Fibroblast of skin of left biceps (primary cell): ENCODE results near the gene ROBO1.

ENCODE experiments used
- DNase-seq, 2 experiments: peaks; one replicate each; pipeline ENCODE4 v3.0.0-alpha.2; 2013; ENCODE audit warnings: low read depth in 2 of 2

The ROBO1 gene

DNA sequence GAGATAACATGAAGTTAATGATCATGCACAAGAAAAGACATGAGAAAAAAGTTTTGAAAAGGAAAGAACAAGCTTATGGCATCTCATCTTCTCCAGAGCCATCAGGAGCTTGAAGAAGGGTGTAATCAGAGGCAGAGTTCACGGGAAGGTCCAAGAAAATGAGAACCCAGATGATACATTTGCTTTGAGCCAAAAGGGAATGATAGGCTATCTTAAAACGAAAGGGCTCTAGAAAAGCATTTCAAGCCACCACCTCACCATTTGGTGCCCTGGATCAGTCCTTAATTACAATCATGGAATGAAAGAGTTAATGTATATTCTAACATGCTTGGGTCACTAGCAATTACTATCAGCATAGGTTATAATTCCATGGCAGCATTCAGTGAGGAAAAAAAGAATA is 781.8 kb downstream of the ROBO1 start:
- no peak for DNase-seq

DNA sequence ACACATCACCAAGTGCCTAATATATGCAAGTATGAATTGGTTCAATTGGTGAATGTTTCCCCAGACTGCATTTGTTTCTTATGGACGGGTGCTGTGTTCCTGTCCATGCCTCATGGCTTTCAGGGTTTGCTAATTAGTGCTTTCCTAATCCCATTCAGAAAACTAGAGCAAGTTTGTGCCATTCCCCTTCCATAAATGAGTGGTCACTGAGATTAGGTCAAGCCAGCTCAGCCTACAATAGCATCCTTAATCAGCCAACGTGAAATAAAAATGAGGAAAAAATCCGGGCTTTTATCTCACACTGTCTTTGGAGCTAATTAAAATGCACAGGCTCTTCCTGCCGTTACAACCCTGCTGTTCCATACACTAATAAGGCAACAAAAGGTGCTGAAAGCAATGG is 788.8 kb downstream of the ROBO1 start:
- DNase-seq, result no peak

DNA sequence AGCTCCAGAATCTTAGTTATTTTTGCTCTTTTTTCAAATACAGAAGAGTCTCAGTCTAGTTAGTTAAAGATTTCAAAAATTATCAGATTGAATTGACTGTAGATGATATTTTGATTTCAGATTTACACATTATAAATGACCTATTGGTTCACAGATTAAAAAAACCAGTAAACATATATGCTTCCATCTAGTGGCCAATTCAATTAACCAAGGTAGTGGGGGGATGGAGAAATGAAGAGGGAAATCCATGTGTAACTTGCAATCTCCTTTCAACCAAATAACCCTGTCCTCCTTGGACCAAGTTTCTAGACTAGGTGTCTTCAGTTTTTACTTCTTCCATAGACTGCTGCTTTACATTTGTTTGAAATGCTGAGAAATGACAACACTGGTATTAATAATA is 789.8 kb downstream of the ROBO1 start:
- no peak for DNase-seq

DNA sequence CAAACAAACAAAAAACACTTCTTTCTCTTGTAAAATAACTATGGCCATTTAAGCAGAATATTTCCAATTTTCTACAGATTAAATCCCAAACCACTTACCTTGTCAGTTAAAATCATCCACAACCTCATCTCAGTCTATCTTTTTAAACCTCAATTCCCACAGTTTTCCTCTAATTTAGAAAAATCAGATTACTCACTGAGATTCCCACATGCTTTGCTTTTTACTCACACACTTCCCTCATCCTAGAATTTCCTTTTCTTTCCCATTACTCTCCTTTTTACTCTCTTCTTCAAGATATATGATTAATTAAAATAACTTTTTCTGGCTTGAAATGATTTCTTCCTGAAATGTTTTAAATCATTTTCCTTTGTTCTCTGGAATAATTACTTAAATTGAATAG is 790.7 kb downstream of the ROBO1 start:
- DNase-seq, result no peak

DNA sequence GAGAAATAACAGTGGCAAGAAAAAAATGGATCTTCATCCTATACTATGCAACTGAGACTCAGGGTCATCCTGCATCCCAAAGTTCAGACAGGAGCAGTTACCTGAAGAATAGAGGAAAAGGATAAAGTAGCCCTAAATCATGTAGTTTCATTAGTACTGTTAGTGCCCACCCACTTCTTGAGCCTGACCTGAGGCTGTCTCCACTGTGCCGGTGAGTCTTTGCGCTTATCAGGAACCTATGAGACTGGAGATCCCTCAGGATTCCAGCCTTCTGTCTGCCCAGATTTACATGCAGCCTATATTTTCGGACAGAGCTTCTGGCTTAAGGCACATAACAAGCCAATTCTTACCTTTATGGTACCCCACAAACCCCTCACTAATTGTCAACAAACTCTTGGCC is 791.6 kb downstream of the ROBO1 start:
- DNase-seq, result no peak

DNA sequence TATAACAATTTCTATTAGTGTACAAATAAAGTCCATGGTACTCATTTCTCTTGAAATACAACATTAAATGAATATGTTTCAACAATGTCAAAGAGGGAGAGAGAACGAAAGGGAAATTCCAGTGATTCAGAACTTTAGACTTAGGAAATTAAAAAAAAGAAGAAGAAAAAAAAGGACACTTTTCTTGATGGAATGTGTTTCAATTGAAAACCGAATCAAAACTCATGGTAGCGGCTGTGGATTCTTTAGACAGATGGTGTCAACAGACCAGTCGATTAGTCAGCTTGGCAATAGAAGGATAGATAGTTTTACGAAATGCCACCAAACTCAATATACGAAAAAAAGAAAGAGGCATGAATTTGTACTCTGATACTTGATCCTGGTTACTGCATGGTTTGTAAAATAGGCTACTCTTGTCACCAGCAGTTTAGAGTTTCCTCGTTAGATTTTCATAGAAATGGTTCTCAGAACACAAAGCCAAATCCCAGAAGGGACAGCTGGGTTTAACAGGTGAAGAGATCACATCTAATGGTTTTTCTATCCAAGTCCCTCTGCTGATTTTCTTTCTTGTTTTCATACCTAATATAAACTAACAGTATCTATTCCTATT is 793.5 kb downstream of the ROBO1 start:
- DNase-seq, result peak; percentile 36 to 44

DNA sequence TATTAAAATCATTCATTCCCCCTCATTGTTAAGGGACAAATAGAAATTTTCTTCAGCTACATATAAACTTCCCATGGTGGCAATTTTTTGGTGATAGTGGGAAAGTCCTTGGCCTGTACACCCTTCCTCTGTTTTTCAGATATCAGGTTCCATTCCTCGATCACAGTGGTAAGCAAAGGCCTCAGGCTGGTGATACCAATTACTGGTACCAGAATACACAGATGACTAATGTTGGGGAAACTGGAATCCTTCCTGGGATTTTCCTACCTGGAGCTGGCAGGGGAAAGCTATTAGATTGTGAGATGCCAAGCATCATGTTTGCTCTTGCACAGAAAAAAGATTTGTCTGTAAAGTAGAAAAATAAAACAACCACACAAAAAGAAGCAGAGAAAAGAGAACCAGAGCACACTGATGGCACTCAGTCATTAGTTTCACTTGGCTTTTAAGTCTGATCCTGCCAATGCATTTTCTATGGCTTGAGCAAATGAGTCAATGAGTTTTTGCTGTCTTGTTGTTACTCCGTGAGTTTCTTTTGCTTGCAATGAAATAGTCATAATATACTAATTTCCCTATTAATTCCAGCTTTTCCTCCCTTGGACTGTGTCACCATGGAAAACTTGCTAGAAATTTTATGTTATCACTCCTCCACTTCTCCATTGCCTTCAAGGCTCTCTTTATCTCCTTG is 795.0 kb downstream of the ROBO1 start:
- no peak for DNase-seq

DNA sequence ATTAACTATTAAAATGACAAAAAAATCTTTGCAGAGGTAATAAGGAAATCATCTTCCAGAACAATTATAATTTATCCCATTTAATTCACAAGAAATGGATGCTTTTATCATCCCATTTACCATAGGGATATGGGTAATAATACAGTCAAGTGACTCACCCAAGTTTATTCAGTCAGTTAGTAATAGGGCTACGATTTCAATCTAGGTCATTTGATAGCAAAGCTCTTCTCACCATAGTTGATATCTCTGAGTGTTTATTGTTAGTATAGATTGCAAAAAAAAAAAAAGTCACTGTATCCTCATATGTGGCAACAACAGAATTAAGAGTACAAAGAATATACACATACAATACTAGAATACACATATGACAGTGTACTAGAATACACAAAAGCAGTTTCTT is 797.1 kb downstream of the ROBO1 start:
- DNase-seq, result no peak

DNA sequence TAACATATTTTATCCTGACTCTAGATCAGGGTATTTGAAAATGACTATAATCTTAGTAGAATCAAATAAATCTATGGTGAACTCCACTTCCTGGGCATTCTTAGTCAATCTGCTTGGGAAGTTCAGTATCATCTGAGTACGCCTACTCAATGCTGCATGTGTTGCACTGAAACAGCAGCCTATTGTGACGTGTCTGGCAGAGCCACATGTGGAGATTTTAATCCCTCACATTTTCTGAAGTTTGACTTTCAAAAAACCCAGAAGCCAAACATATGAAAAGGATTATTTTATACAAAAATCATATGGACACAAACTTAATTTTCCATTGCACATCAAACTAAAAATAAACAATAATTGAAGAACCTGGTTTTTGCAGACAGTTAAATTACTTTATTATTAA is 798.3 kb downstream of the ROBO1 start:
- peak; percentile 33 to 50 for DNase-seq

DNA sequence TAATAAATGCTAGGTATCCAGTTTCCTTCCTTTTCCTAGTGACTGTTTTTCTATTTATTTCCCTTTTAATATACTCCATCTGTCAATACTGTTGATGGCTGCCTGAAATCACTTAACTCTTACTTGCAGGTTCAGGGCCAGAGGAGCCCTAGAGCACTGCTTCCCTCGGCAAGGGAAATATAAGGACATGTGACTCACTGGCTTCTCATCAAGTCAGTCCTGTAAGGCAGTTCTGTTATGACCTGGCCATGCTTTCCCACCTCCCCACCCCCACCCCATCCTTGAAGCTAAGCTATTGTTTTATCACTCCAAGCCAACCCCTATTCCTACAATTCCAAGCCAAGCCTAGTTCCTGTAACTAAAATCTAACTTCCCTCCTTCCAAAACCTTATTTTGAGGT is 800.7 kb downstream of the ROBO1 start:
- no peak for DNase-seq

DNA sequence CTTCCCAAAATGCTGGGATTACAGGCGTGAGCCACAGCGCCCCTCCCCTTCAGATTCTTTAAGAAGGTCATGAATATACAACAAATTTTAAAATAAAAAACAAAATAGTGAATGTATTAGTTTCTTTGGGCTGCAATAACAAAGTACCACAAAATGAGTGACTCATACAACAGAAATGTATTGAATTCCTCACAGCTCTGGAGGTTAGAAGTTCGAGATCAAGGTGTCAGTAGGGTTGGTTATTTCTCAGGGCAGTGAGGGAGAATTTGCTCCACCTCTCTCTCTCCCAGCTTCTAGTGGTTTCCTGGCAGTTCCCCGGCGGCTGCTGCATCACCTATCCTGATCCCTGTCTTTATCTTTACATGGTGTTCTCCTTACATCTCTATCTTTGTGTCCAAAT is 804.0 kb downstream of the ROBO1 start:
- no peak for DNase-seq

DNA sequence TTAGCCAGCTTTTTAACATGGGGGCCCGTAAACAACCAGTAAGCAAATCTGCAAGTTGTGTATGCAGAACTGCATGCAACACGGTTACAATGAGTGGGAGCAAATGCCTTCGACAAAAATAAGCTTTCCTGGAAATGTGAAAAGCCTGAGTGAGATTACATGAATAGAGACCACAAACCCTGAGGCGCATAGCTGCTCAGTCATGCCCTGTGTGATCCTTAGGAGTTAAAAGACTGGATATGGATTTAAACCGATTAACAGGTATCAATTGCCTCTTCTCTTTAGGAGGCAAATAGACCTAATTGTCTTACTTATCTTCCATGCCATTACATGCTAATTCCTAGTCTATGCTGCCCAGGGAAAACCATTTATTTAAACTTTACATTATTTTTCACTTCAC is 810.3 kb downstream of the ROBO1 start:
- DNase-seq, result no peak

DNA sequence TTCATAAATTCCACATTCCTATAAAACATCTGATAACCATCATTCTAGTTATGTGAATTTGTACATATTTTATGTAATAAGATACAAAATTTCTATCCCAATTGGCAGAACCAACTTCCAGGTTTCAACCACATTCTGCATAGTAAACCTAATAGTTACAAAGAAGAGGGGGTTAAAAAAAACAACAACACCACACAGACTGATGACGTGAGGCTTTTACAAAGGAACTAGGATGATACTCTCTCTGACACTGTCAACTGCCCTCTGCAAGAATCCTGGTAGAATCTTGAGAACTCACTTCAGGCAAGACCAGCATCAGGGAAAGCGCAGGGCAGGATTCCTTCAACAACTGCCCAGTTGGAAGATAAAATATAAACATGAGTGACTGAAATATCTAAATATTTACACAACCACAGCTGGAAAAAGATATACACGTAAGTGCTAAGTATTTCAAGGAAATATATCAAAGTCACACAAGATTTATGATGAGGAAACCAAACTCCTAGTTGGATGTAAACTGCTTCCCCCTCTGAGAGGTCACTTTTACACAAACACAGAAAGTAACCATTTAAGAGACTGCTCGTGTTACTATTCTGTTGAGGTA is 816.4 kb downstream of the ROBO1 start:
- no peak for DNase-seq

DNA sequence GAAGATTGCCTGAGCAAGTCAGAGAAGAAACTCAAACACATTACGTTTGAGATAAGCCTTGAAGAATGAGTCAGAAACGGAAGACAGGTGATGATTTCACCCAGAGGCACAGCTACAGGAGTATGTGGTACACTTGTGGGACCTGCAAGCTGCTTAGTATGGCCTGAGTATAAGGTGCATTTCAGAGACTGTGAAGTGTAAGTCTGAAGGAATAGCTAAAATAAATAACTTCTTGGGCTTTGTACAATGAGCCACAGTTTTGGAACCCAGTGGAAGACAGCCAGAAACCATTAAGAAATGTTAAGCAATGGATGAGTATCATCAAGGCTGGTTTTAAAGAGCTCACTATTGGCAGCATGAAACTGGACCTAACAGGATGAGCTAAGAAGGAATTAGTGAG is 826.2 kb downstream of the ROBO1 start:
- DNase-seq, result peak; percentile 76 to 82

DNA sequence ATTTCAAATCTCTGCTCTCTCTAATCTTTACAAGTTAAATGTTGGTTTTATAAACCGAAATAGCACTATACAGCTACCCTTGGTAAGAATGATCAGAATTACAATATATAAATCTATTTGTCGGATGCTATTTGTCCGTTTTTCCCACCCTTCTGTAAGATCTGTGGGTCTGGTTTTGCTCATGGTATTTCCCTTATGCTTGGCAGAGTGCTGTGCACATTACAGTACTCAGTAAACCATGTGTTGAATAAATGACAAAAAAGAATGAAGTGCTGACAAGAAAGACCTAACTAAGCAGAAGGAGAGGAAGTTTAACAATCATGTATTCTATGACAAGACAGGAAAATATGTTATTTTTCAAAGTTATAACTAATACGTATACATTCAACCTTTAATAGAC is 827.2 kb downstream of the ROBO1 start:
- peak in 1 of 2 experiments; percentile 17 for DNase-seq

DNA sequence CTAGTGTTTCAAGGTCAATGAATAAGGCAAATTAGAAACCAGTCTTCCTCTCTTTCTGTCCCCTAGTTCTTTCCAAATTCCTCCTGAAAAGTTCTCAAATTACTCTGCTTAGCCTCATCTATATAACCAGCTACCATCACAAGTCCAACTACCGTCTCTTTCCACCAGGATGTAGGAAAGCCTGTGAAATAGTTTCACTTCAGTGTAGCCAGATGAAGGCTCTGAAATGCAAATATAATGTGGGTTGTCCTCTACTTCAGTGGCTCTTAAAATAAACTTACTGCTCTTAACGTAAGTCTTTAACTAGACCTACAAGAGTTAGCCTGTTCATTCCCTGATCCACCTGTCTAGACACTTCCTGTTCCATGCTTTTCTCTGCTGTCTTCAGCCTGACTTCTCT is 827.7 kb downstream of the ROBO1 start:
- no peak for DNase-seq

DNA sequence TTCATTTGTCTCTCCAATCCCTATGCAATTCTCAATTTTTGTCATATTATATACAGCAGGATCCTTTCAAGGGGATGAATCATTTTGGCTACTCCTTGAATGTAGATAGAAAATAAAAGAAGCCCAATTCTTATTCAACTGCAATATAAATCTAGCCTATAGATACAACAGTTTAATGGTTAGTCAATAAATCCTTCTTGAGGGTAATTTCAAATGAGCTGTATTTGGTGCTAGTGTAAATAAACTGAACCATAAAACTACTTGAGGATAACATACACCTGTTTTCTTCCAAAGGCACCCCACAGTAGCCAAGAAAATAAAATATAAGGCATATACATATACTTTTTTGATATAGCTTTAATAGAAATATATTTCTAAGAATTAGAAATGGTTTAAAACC is 830.3 kb downstream of the ROBO1 start:
- no peak for DNase-seq

DNA sequence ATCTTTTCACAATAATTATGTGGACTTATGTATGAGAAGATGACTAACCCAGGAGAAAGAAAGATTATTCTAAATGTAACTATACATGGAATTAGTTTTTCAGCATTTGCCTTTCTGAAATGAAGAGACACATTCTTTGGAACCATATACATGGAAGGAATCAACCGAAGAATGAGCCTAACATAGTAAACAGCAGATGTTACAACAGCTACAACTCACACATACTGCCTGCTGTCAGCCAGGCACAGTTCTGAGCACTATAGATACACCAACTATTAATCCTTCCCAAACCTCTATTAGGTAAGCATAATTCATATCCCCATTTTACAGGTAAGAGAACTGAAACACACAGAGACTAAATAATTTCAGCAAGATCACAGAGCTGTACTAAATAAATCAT is 840.0 kb downstream of the ROBO1 start:
- DNase-seq, result no peak

DNA sequence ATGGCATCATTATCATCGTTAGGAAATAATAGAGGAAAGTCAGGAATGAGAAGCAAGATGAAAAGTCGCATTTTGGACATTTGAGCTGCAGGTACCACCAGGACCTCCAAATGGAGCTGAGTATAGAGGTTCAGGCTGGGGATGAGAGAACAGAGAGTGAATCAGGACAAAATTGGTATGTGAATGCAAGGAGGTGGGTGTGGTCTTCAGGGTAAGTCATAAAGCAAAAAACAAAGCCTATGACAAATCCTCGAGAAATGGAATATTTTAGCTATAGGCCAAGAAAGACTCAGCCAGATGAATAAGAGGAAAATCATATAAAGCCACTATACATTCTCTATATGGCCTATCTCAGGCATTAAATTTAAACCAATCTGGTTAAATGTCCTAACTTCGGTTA is 841.3 kb downstream of the ROBO1 start:
- no peak for DNase-seq

DNA sequence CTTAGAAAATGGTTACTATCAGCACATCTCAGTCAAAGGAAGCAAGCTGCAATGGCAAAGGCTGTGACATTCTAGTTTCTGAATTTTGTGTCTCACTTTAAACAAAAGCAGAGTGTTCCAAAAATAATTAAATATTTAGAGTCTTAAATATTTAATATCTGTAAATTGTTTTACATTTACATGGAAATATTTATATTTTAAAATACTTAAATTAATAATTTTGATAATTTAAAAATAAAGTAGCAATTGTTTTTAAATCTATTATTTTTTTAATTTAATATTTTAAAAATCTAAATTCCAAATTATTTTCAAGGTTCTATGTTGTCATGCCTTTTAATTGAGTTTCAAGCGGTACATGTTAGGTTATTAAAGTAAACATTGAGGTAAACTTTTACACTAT is 843.1 kb downstream of the ROBO1 start:
- no peak for DNase-seq

DNA sequence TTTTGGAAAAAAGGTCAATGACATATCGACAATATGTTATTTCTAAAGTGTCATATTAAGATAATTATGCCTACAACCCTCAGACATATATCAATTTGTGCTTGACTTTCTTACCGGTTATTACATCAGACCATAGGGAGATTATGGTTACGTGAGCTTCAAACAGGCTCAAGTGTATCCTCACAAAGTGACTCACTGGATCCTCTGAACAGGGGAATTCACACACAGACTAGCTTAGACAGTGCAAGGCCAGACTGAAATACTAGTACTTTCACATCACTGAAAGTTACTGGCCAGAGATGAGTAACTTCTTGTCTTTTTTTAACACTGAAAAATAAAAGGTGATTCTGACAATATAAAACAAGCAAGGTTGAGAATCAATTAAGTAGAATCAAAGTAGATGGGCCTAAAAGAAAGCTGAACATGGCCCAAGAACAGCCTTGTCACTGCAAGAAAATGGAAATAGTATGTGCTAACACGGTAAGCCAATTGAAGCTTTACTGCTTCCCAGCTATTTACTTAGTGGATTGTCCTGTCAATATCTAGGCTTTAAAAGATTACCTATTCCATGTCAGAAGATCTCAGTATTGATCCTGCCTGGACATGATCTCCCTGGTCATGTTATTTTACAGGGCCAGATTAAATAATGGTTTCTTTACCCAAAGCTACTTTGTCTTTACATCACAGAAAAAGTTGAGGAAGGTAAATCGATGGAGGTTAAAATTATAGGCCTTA is 848.6 kb downstream of the ROBO1 start:
- DNase-seq, result peak; percentile 79 to 86

DNA sequence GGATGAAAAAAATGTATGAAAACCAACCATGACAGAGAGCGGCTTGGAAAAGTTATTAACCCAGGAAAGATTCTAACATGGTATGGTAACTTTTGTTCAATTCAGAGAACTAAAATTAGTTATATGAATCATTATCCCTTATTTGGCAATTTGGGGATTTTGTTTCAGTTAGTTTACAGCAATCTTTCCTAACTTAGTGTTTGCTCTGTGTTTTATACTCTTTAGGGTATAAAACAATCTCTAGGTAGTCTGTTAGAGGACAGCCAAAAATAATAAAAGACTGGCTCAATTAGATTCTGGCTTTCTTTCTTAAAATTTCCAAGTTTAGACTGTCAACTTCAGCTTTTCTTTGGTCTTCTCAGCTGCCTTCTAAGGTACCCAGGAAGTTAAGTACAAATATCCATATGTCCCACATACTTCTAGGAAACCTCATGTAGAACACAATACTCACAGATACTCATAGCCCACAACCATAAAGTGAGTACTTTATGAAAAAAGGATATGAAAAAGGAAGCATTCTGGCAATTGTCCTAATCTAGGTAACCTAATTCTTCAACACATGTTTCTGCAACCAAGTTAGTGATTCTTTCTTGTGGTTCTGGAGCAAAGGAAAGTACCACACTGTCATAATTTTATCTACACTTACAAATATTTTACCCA is 849.3 kb downstream of the ROBO1 start:
- DNase-seq, result peak in 1 of 2 experiments; percentile 42
